MCF 10A (cell line): Measurements from ENCODE around the gene ACOT12. TPM values are rescaled to one million over a fixed set of nuclear protein-coding genes. Genes with fewer than 3 reads are reported as not detected.

Source experiments
- BruUV-seq: library from RNA; stranded (reverse); fragments of 400-500 nt; replicated peaks from 2 replicates; lab custom pipeline; 2021; lab: Mats Ljungman, UMichigan
- CTCF ChIA-PET: fragments of 300-600 bp; sonication (Branson Sonifier 250); formaldehyde crosslinking; extraction: SDS; loops from one replicate; lab custom pipeline; 2021; ENCODE audit warnings: antibody characterized with exemption, inconsistent platforms; lab: Yijun Ruan, JAX
- POLR2A ChIA-PET: fragments of 300-600, 350-650 bp; sonication (Branson Sonifier 250); formaldehyde crosslinking; extraction: SDS; loops from one replicate; lab custom pipeline; 2020; ENCODE audit warnings: antibody characterized with exemption, inconsistent platforms; lab: Yijun Ruan, JAX
- DNase-seq: peaks from one replicate; pipeline ENCODE4 v3.0.0-alpha.2; 2018; ENCODE audit not compliant: unreplicated experiment
- H3K27ac Mint-ChIP-seq: one replicate; pipeline ENCODE4 v1.8.0; 2022; ENCODE audit warnings: mild to moderate bottlenecking, low read depth, mixed read lengths; ENCODE audit not compliant: unreplicated experiment
- H3K27me3 Mint-ChIP-seq: one replicate; pipeline ENCODE4 v1.8.0; 2022; ENCODE audit warnings: mixed read lengths; ENCODE audit not compliant: insufficient read depth, unreplicated experiment
- H3K36me3 Mint-ChIP-seq: one replicate; pipeline ENCODE4 v1.8.0; 2022; ENCODE audit warnings: mild to moderate bottlenecking, moderate library complexity, mixed read lengths; ENCODE audit not compliant: insufficient read depth, unreplicated experiment
- H3K4me1 Mint-ChIP-seq: one replicate; pipeline ENCODE4 v1.8.0; 2022; ENCODE audit warnings: mixed read lengths; ENCODE audit not compliant: insufficient read depth, unreplicated experiment
- H3K4me3 Mint-ChIP-seq: one replicate; pipeline ENCODE4 v1.8.0; 2022; ENCODE audit warnings: mild to moderate bottlenecking, moderate library complexity, mixed read lengths; ENCODE audit not compliant: unreplicated experiment
- H3K9me3 Mint-ChIP-seq: one replicate; pipeline ENCODE4 v1.8.0; 2022; ENCODE audit warnings: mixed read lengths; ENCODE audit not compliant: unreplicated experiment
- intact Hi-C: fragments of 100-400 bp; cut with micrococcal nuclease; formaldehyde crosslinking; loops from 2 replicates; pipeline ENCODE4 v1.14.1; 2022
- total RNA-seq: library from RNA; stranded (reverse); gene quantifications from 2 replicates; pipeline ENCODE4 v1.2.3, GENCODE V29; 2022
- TF ChIP-seq, protein P1 (sequence below): fragments of 200-600 bp; IDR thresholded peaks from one replicate; pipeline ENCODE4 v1.8.0; 2022; ENCODE audit warnings: antibody characterized with exemption, mild to moderate bottlenecking; ENCODE audit not compliant: unreplicated experiment

The ACOT12 gene
- total RNA-seq, 1 experiment from 2014 or later = not detected

- BruUV-seq = no TSS peak
- Mint-ChIP-seq H3K27me3 (no peaks in the 10 kb centered on the region), H3K27ac (no peak overlapping the region), H3K9me3 (no peaks in the 10 kb centered on the region), H3K36me3 (peaks cover 39% of the 10 kb centered on the region), H3K4me1 (peaks cover 5% of the 10 kb centered on the region), H3K4me3 (no peak overlapping the region)
- TF ChIP-seq, protein P1, sequence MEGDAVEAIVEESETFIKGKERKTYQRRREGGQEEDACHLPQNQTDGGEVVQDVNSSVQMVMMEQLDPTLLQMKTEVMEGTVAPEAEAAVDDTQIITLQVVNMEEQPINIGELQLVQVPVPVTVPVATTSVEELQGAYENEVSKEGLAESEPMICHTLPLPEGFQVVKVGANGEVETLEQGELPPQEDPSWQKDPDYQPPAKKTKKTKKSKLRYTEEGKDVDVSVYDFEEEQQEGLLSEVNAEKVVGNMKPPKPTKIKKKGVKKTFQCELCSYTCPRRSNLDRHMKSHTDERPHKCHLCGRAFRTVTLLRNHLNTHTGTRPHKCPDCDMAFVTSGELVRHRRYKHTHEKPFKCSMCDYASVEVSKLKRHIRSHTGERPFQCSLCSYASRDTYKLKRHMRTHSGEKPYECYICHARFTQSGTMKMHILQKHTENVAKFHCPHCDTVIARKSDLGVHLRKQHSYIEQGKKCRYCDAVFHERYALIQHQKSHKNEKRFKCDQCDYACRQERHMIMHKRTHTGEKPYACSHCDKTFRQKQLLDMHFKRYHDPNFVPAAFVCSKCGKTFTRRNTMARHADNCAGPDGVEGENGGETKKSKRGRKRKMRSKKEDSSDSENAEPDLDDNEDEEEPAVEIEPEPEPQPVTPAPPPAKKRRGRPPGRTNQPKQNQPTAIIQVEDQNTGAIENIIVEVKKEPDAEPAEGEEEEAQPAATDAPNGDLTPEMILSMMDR = no peak
- intact Hi-C loops = no loop called here
- DNase-seq = no peak
- ChIA-PET POLR2A (interaction anchor here (0.7 to 1.0 kb wide), 2 partner anchors 12 to 14 kb away, joined by 3 read pairs; no protein-coding TSS in a partner anchor), CTCF (interaction anchor here (0.7 kb wide), 1 partner anchor 1596 kb away, joined by 3 read pairs; no protein-coding TSS in a partner anchor)
Observed at GRCh38 chr5:81315830-81316229, 78.1 kb downstream of the ACOT12 start.

- Mint-ChIP-seq H3K4me3 (no peak overlapping the region), H3K9me3 (no peaks in the 10 kb centered on the region), H3K36me3 (peaks cover 44% of the 10 kb centered on the region), H3K4me1 (peaks cover 5% of the 10 kb centered on the region), H3K27me3 (no peaks in the 10 kb centered on the region), H3K27ac (no peak overlapping the region)
- CTCF ChIA-PET = no interaction called here
- no TSS peak for BruUV-seq
- DNase-seq = no peak
- intact Hi-C loops = no loop called here
- TF ChIP-seq, protein P1 = no peak
- POLR2A ChIA-PET = interaction anchor here (1.0 kb wide), 1 partner anchor 13 kb away, joined by 3 read pairs; no protein-coding TSS in a partner anchor
Observed at GRCh38 chr5:81315336-81315735, 78.6 kb downstream of the ACOT12 start.

GRCh38 chr5:81314581-81314980 lies 79.4 kb downstream of the ACOT12 start:
- ChIA-PET POLR2A (interaction anchor here (1.3 kb wide), 1 partner anchor 11 kb away, joined by 4 read pairs; no protein-coding TSS in a partner anchor), CTCF (no interaction called here)
- no peak overlapping the region for H3K27ac Mint-ChIP-seq
- DNase-seq = no peak
- TF ChIP-seq, protein P1 = no peak
- H3K4me1 Mint-ChIP-seq = peaks cover 5% of the 10 kb centered on the region
- H3K9me3 Mint-ChIP-seq = no peaks in the 10 kb centered on the region
- H3K4me3 Mint-ChIP-seq = no peak overlapping the region
- BruUV-seq = no TSS peak
- intact Hi-C loops = no loop called here
- peaks cover 52% of the 10 kb centered on the region for H3K36me3 Mint-ChIP-seq
- no peaks in the 10 kb centered on the region for H3K27me3 Mint-ChIP-seq

- peaks cover 60% of the 10 kb centered on the region for H3K36me3 Mint-ChIP-seq
- no peak for DNase-seq
- POLR2A ChIA-PET = interaction anchor here (1.0 to 1.3 kb wide), 2 partner anchors 10 to 12 kb away, joined by 4 read pairs; partner anchors contain the start of gene ZCCHC9
- intact Hi-C loops = no loop called here
- H3K27ac Mint-ChIP-seq = no peak overlapping the region
- no TSS peak for BruUV-seq
- no peaks in the 10 kb centered on the region for H3K27me3 Mint-ChIP-seq
- H3K9me3 Mint-ChIP-seq = no peaks in the 10 kb centered on the region
- H3K4me1 Mint-ChIP-seq = peaks cover 5% of the 10 kb centered on the region
- H3K4me3 Mint-ChIP-seq = no peak overlapping the region
- CTCF ChIA-PET = interaction anchor here (0.9 kb wide), 1 partner anchor 14 kb away, joined by 6 read pairs; no protein-coding TSS in a partner anchor
- TF ChIP-seq, protein P1 = no peak
Observed at GRCh38 chr5:81313686-81314085, 80.2 kb downstream of the ACOT12 start.
